ENCODE data around the gene TSTD1. TPM values are rescaled to one million over a fixed set of nuclear protein-coding genes. Genes with fewer than 3 reads are reported as not detected.
"Not testable (repeated sequence)": the region's sequence is repeated elsewhere in the genome, so short reads cannot be mapped to it uniquely, and the experiment has no call there.

TSTD1 gene
- polyA plus RNA-seq, 3 donors, result 9.9 to 20.3 (median 11.8) TPM

GRCh38 chr1:161066694-161067093, 27.9 kb upstream of the TSTD1 start:
- Histone ChIP-seq H3K4me2 (replicated peaks; ENCODE audit: extremely low read depth, low read length, poor library complexity, severe bottlenecking) (peak overlapping the region; percentile 84), H3K36me3 (replicated peaks in 1 of 2; ENCODE audit: control insufficient read depth in 1 of 2, insufficient read depth in 2 of 2, low read length in 2 of 2) (peaks cover 16 to 35% of the 10 kb centered on the region in 2 donors), H3K9me3 (replicated peaks in 1 of 2; ENCODE audit: control insufficient read depth in 1 of 2, insufficient read depth in 1 of 2, low read length in 2 of 2) (no peaks in the 10 kb centered on the region), H3K4me3 (replicated peaks in 1 of 3; ENCODE audit: low read depth in 2 of 3, low read length in 3 of 3) (peak overlapping the region; percentile 1 to 96 (median 10)), H3K27ac (ENCODE audit: low read depth in 1 of 2, low read length in 2 of 2) (peak overlapping the region; percentile 93 to 97), H3K9ac (ENCODE audit: insufficient read depth, low read length, poor library complexity, severe bottlenecking) (peak overlapping the region; percentile 32), H3K79me2 (ENCODE audit: insufficient read depth, low read length) (peaks cover 88% of the 10 kb centered on the region), H3K27me3 (ENCODE audit: control insufficient read depth in 2 of 2, insufficient read depth in 2 of 2, low read length in 2 of 2) (no peaks in the 10 kb centered on the region), H4K20me1 (ENCODE audit: insufficient read depth, low read length) (peaks cover 50% of the 10 kb centered on the region), H2AFZ (ENCODE audit: insufficient read depth, low read depth, low read length, poor library complexity, severe bottlenecking) (no peak overlapping the region), H3K4me1 (ENCODE audit: control insufficient read depth in 1 of 2, insufficient read depth in 2 of 2, low read length in 2 of 2) (peaks cover 48 to 59% of the 10 kb centered on the region in 2 donors)
- peaks cover 67% of the 10 kb centered on the region for H3K4me1 Mint-ChIP-seq
- peaks cover 0 to 2% (median 1%) of the 10 kb centered on the region in 3 donors for H3K27me3 Mint-ChIP-seq (ENCODE audit: low read depth in 3 of 3)
- no peak for TF ChIP-seq CTCF (IDR thresholded peaks at IDR 0.05)
- 38% methylated on average over 3 of the region's 3 CpGs for WGBS (ENCODE audit: insufficient coverage)
- intact Hi-C loops (cut with micrococcal nuclease), result loop anchor here (1.0 to 5.0 kb wide), 2 partner anchors 19 to 51 kb away; partner anchors contain the start of genes NIT1 (in 1 of the 2) and PFDN2 (in 1 of the 2)
- H3K27ac Mint-ChIP-seq, result peak overlapping the region; percentile 98 to 100 (median 99)
- peak in 1 of 3 donors; percentile 21 for DNase-seq
- peaks cover 30 to 56% of the 10 kb centered on the region in 2 donors for H3K36me3 Mint-ChIP-seq
- H3K9me3 Mint-ChIP-seq, result peaks cover 0 to 2% (median 0%) of the 10 kb centered on the region in 7 donors
- peak overlapping the region; percentile 99 for H3K4me3 Mint-ChIP-seq

GRCh38 chr1:161065681-161066080, 26.9 kb upstream of the TSTD1 start:
- intact Hi-C loops (cut with micrococcal nuclease), result loop anchor here (1.0 to 5.0 kb wide), 2 partner anchors 18 to 52 kb away; partner anchors contain the start of genes NIT1 (in 1 of the 2) and PFDN2 (in 1 of the 2)
- Mint-ChIP-seq H3K4me1 (peaks cover 57% of the 10 kb centered on the region), H3K27ac (peak overlapping the region in 6 of 7 donors; percentile 50 to 100 (median 99)), H3K36me3 (peaks cover 33 to 65% of the 10 kb centered on the region in 2 donors)
- H3K27me3 ChIP-seq (ENCODE audit: control insufficient read depth in 2 of 2, insufficient read depth in 2 of 2, low read length in 2 of 2); H3K4me3 Mint-ChIP-seq; H3K9ac ChIP-seq (ENCODE audit: insufficient read depth, low read length, poor library complexity, severe bottlenecking); H3K9me3 Mint-ChIP-seq; H3K9me3 ChIP-seq (replicated peaks in 1 of 2; ENCODE audit: control insufficient read depth in 1 of 2, insufficient read depth in 1 of 2, low read length in 2 of 2); H3K27me3 Mint-ChIP-seq (ENCODE audit: low read depth in 3 of 3); H2AFZ ChIP-seq (ENCODE audit: insufficient read depth, low read depth, low read length, poor library complexity, severe bottlenecking); DNase-seq: not testable (repeated sequence)
- H3K4me2 ChIP-seq (replicated peaks; ENCODE audit: extremely low read depth, low read length, poor library complexity, severe bottlenecking), result peak overlapping the region; percentile 84
- 100% methylated on average over 2 of the region's 7 CpGs for WGBS (ENCODE audit: insufficient coverage)
- peaks cover 92% of the 10 kb centered on the region for H3K79me2 ChIP-seq (ENCODE audit: insufficient read depth, low read length)
- H3K27ac ChIP-seq (ENCODE audit: low read depth in 1 of 2, low read length in 2 of 2), result peak overlapping the region; percentile 93 to 97
- peaks cover 21 to 45% of the 10 kb centered on the region in 2 donors for H3K36me3 ChIP-seq (replicated peaks in 1 of 2; ENCODE audit: control insufficient read depth in 1 of 2, insufficient read depth in 2 of 2, low read length in 2 of 2)
- H4K20me1 ChIP-seq (ENCODE audit: insufficient read depth, low read length), result peaks cover 60% of the 10 kb centered on the region
- H3K4me3 ChIP-seq (replicated peaks in 1 of 3; ENCODE audit: low read depth in 2 of 3, low read length in 3 of 3), result peak overlapping the region in 1 of 3 experiments; percentile 96
- peaks cover 38 to 49% of the 10 kb centered on the region in 2 donors for H3K4me1 ChIP-seq (ENCODE audit: control insufficient read depth in 1 of 2, insufficient read depth in 2 of 2, low read length in 2 of 2)

GRCh38 chr1:161063936-161064335, 25.2 kb upstream of the TSTD1 start:
- peaks cover 47 to 82% of the 10 kb centered on the region in 2 donors for H3K36me3 Mint-ChIP-seq

More at GRCh38 chr1:161063936-161064335, 25.2 kb upstream of the TSTD1 start:
- intact Hi-C loops (cut with micrococcal nuclease); H3K4me2 ChIP-seq (replicated peaks; ENCODE audit: extremely low read depth, low read length, poor library complexity, severe bottlenecking); H3K9me3 ChIP-seq (replicated peaks in 1 of 2; ENCODE audit: control insufficient read depth in 1 of 2, insufficient read depth in 1 of 2, low read length in 2 of 2); H3K4me3 Mint-ChIP-seq; H3K27me3 Mint-ChIP-seq (ENCODE audit: low read depth in 3 of 3); H2AFZ ChIP-seq (ENCODE audit: insufficient read depth, low read depth, low read length, poor library complexity, severe bottlenecking); H3K4me3 ChIP-seq (replicated peaks in 1 of 3; ENCODE audit: low read depth in 2 of 3, low read length in 3 of 3); H3K9me3 Mint-ChIP-seq; DNase-seq; H3K27me3 ChIP-seq (ENCODE audit: control insufficient read depth in 2 of 2, insufficient read depth in 2 of 2, low read length in 2 of 2); H3K9ac ChIP-seq (ENCODE audit: insufficient read depth, low read length, poor library complexity, severe bottlenecking): not testable (repeated sequence)
- Mint-ChIP-seq H3K4me1 (peaks cover 58% of the 10 kb centered on the region), H3K27ac (peak overlapping the region in 6 of 7 donors; percentile 58 to 90 (median 80))
- WGBS (ENCODE audit: insufficient coverage), result 100% methylated on average over 1 of the region's 6 CpGs
- Histone ChIP-seq H3K27ac (ENCODE audit: low read depth in 1 of 2, low read length in 2 of 2) (peak overlapping the region in 1 of 2 donors; percentile 22), H4K20me1 (ENCODE audit: insufficient read depth, low read length) (peaks cover 78% of the 10 kb centered on the region), H3K36me3 (replicated peaks in 1 of 2; ENCODE audit: control insufficient read depth in 1 of 2, insufficient read depth in 2 of 2, low read length in 2 of 2) (peaks cover 30 to 62% of the 10 kb centered on the region in 2 donors), H3K79me2 (ENCODE audit: insufficient read depth, low read length) (peaks cover 100% of the 10 kb centered on the region), H3K4me1 (ENCODE audit: control insufficient read depth in 1 of 2, insufficient read depth in 2 of 2, low read length in 2 of 2) (peaks cover 29 to 39% of the 10 kb centered on the region in 2 donors)

All from CD14-positive monocyte (primary cell).